ENCODE measurements around the gene TMEM59L.

The TMEM59L gene

DNA sequence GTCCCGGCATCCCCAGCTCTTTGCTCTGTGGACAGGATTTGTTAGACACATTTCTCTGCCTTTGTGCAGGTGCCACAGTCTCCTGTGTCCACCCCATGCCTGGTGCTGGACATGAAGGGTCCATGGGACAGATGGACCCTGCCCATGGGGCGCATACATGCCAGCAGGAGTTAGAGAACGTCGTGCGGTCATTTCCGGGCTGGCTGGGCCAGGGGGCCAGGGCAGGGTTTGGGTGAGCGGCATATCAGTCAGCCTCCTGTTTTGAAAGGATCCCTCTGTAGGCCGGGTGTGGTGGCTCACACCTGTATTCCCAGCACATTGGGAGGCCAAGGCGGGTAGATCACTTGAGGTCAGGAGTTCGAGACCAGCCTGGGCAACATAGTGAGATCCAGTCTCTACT lies 35.1 kb downstream of the TMEM59L start:
- Mint-ChIP-seq H3K27me3 (no peaks in the 10 kb centered on the region), H3K4me1 (peaks cover 36 to 37% of the 10 kb centered on the region in 2 donors), H3K27ac (no peak overlapping the region), H3K9me3 (peaks cover 0 to 3% of the 10 kb centered on the region in 2 donors), H3K4me3 (no peak overlapping the region), H3K36me3 (peaks cover 14 to 31% of the 10 kb centered on the region in 2 donors)
- DNase-seq = no peak
- ATAC-seq (replicated peaks) = no peak

DNA sequence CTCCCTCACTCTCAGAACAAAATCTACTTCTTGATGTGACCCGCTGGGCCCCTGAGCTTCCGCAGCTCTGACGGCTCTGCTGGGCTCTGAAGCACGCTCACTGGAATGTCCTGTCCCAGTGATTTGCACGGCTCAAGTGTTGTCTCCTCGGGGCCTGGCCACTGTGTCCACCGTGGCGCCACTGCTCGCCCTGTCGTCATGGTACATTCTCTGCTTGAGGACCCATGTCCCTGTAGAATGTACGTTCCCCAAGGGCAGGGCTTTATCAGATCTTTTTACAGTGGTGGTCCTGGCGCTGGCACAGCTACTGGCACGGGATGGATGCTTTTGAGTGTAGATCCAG lies 36.3 kb downstream of the TMEM59L start:
- ATAC-seq (replicated peaks) (no peak), DNase-seq (no peak)
- Mint-ChIP-seq H3K4me3 (peak overlapping the region; percentile 80 to 82), H3K36me3 (peaks cover 14 to 32% of the 10 kb centered on the region in 2 donors), H3K4me1 (peaks cover 34 to 35% of the 10 kb centered on the region in 2 donors), H3K27me3 (no peaks in the 10 kb centered on the region), H3K27ac (no peak overlapping the region), H3K9me3 (peaks cover 0 to 1% of the 10 kb centered on the region in 2 donors)

DNA sequence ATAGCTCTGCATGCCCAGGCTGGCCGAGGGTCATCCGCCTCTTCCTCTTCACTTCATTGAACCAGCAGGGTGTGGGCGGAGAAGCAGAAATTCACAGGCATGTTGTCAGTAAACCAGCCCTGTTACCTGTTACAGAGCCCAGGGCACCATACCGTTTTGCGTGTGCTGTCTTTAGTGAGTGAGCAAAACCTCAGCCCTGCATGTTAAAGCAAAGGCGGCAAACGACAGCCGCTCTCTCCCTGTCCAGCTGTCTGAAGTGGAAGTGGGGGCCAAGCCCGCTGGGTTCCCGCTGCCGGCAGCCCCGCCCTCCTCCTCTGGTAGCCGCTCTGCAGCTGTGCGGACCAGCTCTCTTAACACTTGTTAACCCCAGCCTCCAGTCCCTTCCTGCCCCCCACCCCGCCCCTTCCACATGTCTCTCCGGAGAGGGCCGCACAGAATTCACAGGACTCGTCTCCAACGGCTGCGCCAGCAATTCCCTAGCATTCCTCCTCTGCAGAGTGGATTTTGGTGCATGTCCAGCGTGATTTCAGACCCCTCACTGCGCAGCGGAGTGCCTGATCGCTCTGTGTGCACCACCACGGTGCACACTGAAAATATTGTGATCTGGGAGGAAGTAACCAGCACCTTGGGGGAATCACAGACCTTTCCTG lies 36.8 kb downstream of the TMEM59L start:
- peaks cover 17 to 34% of the 10 kb centered on the region in 2 donors for H3K36me3 Mint-ChIP-seq
- no peaks in the 10 kb centered on the region for H3K27me3 Mint-ChIP-seq
- H3K27ac Mint-ChIP-seq = peak overlapping the region; percentile 87
- H3K4me1 Mint-ChIP-seq = peaks cover 29 to 32% of the 10 kb centered on the region in 2 donors
- DNase-seq (no peak), ATAC-seq (replicated peaks) (peak; percentile 83 to 85)
- peak overlapping the region; percentile 80 to 82 for H3K4me3 Mint-ChIP-seq
- H3K9me3 Mint-ChIP-seq = peaks cover 0 to 5% of the 10 kb centered on the region in 2 donors

DNA sequence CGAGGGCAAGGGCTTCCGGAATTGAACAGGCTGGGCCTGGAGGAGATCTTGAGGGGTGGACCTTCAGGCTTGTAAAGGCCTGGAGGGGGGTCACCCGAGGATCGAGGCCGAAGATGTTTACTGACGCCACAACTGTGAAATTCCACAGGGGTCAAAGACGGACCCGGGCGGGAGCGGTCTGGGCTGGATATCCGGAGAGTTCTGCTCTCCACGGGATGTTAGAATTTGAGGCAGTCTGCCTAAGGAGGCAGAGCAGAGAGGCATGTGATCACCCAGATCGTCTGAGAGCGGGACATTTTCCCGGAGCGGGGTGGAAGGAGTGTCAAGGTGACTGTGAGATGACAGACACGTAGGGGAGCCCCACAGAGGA lies 37.3 kb downstream of the TMEM59L start:
- Mint-ChIP-seq H3K27me3 (no peaks in the 10 kb centered on the region), H3K36me3 (peaks cover 17 to 38% of the 10 kb centered on the region in 2 donors), H3K4me1 (peaks cover 24 to 33% of the 10 kb centered on the region in 2 donors), H3K9me3 (peaks cover 0 to 8% of the 10 kb centered on the region in 2 donors), H3K4me3 (peak overlapping the region; percentile 80 to 82), H3K27ac (peak overlapping the region; percentile 87)
- DNase-seq = no peak
- peak in 1 of 2 donors; percentile 14 for ATAC-seq (replicated peaks)

DNA sequence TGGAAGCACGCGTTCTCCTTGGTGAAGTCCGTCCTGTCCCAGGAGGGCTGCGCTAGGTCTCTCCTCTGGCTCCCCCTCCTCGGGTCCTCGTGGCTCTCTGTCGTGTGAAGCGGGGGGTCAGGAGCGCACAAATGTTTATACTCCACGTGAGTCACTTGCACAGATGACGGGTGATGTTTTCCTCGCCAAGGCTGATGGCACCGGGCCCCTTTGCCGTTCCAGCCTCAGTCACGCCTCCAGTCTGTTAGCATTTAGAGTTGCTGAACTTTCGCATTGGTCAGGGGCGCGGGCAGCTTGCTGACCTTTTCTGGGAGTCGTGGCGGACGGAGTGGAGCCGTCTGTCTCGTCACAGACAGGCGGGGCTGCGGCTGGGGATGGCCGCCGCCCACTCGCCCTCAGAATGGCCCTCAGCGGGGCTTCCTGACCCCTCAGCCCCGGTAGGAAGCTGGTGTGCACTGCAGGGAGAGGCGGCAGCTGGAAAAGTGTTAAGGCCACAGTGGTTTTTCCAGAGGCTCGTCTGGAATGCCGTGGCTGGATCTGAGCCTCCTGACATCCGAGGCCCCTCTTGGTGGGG lies 37.9 kb downstream of the TMEM59L start:
- Mint-ChIP-seq H3K4me1 (peaks cover 23 to 33% of the 10 kb centered on the region in 2 donors), H3K9me3 (peaks cover 0 to 8% of the 10 kb centered on the region in 2 donors)
- no peak for DNase-seq

DNA sequence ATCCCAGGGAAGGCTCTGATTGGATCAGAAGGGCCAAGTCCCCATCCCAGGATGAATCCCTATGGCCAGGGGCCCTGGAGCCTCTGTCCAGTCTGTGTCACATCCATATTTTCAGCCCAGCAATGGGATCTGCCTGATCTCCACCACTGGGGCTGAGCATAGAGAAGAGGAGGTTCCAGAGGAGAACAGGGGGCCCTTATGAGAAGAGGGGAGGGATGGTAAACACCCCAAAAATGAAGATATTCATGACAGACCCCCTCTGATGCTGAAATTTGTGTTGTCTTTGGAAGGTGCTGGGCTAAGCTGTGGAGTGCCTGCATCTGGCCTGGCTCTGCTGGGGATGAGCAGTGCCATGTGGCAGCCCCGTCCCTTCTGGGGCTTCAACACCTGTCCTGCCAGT lies 38.6 kb downstream of the TMEM59L start:
- Mint-ChIP-seq H3K27ac (no peak overlapping the region), H3K9me3 (peaks cover 0 to 8% of the 10 kb centered on the region in 2 donors), H3K4me3 (no peak overlapping the region), H3K36me3 (peaks cover 19 to 38% of the 10 kb centered on the region in 2 donors), H3K27me3 (no peaks in the 10 kb centered on the region), H3K4me1 (peaks cover 31 to 38% of the 10 kb centered on the region in 2 donors)
- no peak for DNase-seq
- ATAC-seq (replicated peaks) = no peak

More for the DNA sequence above, 37.9 kb downstream of the TMEM59L start:
- no peak for ATAC-seq (replicated peaks)
- H3K27ac Mint-ChIP-seq = no peak overlapping the region
- peaks cover 17 to 38% of the 10 kb centered on the region in 2 donors for H3K36me3 Mint-ChIP-seq
- no peaks in the 10 kb centered on the region for H3K27me3 Mint-ChIP-seq
- H3K4me3 Mint-ChIP-seq = peak overlapping the region in 1 of 2 donors; percentile 17

DNA sequence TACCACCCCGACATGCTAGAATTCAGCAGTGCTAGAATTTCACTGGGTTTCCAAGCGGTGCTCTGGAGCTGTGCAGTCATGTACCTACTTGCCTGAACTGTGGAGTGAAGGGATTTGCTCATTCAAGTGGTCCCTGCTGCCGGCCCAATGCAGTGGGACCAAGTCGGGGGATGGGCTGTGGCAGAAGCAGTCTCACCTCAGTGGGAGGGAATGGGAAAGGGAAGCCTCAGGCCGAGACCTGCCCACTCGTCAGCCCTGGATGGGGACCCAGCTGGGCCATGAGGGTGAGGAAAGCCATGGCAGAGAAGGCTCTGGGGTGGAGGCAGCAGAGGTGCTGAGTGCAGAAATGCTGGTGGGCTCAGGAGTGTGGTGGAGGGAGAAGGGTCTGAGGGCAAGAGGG lies 39.1 kb downstream of the TMEM59L start:
- no peak overlapping the region for H3K4me3 Mint-ChIP-seq
- H3K27ac Mint-ChIP-seq = no peak overlapping the region
- ATAC-seq (replicated peaks) (no peak), DNase-seq (no peak)
- H3K27me3 Mint-ChIP-seq = no peaks in the 10 kb centered on the region
- peaks cover 0 to 8% of the 10 kb centered on the region in 2 donors for H3K9me3 Mint-ChIP-seq
- peaks cover 19 to 38% of the 10 kb centered on the region in 2 donors for H3K36me3 Mint-ChIP-seq
- peaks cover 35 to 39% of the 10 kb centered on the region in 2 donors for H3K4me1 Mint-ChIP-seq

DNA sequence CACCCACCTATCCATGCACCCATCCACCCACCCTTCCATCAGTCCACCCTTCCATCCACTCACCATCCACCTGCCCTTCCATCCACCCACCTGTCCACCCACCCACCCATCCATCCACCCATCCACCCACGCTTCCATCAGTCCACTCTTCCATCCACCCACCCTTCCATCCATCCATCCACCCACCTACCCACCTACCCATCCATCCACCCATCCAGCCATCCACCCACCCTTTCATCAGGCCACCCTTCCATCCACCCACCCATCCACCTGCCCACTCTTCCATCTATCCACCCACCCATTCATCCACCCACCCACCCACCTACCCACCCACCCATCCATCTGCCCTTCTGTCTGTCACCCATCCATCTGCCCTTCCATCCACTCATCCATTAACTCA lies 41.2 kb downstream of the TMEM59L start:
- peaks cover 21 to 32% of the 10 kb centered on the region in 2 donors for H3K36me3 Mint-ChIP-seq
- H3K27me3 Mint-ChIP-seq = no peaks in the 10 kb centered on the region
- no peak for DNase-seq
- H3K4me3 Mint-ChIP-seq = no peak overlapping the region
- H3K9me3 Mint-ChIP-seq = peaks cover 0 to 8% of the 10 kb centered on the region in 2 donors
- peaks cover 51 to 52% of the 10 kb centered on the region in 2 donors for H3K4me1 Mint-ChIP-seq
- H3K27ac Mint-ChIP-seq = no peak overlapping the region
- ATAC-seq (replicated peaks) = no peak

DNA sequence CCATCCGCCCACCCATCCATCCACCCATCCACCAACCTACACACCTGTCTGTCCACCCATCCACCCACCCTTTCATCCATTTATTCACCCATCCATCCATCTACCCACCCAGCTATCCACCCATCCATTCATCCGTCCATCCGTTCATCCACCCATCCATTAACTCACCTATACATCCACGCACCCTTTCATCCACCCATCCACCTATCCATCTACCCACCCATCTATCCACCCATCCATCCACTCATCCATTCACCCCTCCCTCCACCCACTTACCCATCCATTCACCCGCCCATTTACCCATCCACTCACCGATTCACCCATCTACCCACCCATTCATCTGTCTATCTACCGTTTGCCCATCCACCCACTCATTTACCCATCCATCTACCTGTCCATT lies 41.8 kb downstream of the TMEM59L start:
- H3K4me1 Mint-ChIP-seq = peaks cover 49 to 52% of the 10 kb centered on the region in 2 donors
- H3K36me3 Mint-ChIP-seq = peaks cover 19 to 25% of the 10 kb centered on the region in 2 donors
- H3K4me3 Mint-ChIP-seq = no peak overlapping the region
- peaks cover 0 to 8% of the 10 kb centered on the region in 2 donors for H3K9me3 Mint-ChIP-seq
- ATAC-seq (replicated peaks) (no peak), DNase-seq (no peak)
- H3K27me3 Mint-ChIP-seq = no peaks in the 10 kb centered on the region
- H3K27ac Mint-ChIP-seq = no peak overlapping the region

DNA sequence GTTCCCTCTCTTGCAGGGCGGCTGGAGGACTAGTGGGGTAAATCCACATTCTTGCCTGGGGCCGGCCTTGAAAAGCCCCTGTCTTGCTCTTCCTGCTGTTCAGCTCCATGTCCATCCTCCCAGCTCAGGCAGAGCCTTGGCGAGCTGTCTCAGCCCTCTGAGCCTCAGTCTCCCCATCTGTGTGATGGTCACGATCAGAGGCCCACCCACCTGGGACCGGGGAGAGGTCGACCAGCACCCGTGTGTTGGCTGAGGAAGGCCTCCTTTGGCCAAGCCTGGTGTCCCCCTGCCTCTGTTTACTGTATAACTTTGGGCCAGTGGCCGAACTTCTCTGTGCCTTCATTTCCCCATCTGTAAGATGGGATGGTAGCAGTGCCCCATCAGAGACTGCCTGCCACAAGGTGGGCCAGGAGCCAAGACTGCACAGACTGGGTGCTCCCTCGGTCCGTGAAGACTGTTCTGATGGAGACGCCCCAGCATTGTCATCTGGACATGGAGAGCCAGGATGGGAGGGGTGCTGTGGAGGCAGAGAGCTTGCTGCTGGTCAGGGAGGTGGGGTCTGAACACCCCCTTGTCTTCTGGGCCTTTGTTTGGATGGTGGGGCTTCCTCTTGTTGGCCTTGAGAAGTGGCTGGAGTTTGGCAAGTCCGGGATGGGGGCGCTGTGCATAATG lies 42.6 kb downstream of the TMEM59L start:
- no peak for DNase-seq

DNA sequence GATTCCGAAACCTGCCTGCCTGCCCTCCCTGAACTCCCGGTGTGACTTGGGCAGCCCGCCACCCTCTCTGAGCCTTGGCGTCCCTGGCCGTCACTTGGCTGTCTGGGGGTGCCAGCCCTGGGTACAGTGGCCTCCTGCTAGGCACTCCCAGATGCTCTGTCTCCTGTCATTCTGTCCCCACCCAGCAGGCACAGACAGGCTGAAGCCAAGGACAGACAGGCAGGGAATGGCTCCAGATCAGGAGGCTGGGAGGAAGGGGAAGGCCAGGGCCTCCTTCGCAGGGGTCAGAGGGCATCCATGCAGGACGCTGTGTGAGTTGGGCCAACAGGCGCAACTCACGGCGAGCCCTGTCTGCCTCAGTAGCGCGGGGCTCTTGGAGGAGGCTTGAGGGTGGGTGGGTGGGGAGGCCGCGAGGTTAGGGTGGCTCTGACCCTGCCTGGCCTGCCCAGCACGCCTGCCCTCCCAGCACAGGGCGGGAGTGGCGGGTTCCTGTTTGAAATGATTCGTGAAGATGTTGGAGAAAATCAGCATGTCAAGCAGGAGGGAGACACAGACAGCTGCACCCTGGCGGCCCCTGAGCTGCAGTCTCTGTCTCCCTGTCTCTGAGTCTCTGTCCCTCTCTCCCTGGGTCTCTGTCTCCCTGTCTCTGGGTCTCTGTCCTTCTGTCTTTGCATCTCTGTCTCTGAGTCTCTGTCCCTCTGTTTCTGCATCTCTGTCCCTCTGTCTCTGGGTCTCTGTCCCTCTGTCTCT lies 43.8 kb downstream of the TMEM59L start:
- no peak for DNase-seq
- no peak for ATAC-seq (replicated peaks)
- Mint-ChIP-seq H3K4me3 (no peak overlapping the region), H3K27ac (peak overlapping the region; percentile 48), H3K36me3 (peaks cover 14 to 25% of the 10 kb centered on the region in 2 donors), H3K9me3 (peaks cover 0 to 8% of the 10 kb centered on the region in 2 donors), H3K4me1 (peaks cover 47 to 52% of the 10 kb centered on the region in 2 donors), H3K27me3 (no peaks in the 10 kb centered on the region)

More for the DNA sequence above, 42.6 kb downstream of the TMEM59L start:
- Mint-ChIP-seq H3K27ac (no peak overlapping the region), H3K27me3 (no peaks in the 10 kb centered on the region), H3K4me3 (no peak overlapping the region), H3K36me3 (peaks cover 16 to 19% of the 10 kb centered on the region in 2 donors), H3K4me1 (peaks cover 47 to 51% of the 10 kb centered on the region in 2 donors), H3K9me3 (peaks cover 0 to 8% of the 10 kb centered on the region in 2 donors)
- ATAC-seq (replicated peaks) = no peak

DNA sequence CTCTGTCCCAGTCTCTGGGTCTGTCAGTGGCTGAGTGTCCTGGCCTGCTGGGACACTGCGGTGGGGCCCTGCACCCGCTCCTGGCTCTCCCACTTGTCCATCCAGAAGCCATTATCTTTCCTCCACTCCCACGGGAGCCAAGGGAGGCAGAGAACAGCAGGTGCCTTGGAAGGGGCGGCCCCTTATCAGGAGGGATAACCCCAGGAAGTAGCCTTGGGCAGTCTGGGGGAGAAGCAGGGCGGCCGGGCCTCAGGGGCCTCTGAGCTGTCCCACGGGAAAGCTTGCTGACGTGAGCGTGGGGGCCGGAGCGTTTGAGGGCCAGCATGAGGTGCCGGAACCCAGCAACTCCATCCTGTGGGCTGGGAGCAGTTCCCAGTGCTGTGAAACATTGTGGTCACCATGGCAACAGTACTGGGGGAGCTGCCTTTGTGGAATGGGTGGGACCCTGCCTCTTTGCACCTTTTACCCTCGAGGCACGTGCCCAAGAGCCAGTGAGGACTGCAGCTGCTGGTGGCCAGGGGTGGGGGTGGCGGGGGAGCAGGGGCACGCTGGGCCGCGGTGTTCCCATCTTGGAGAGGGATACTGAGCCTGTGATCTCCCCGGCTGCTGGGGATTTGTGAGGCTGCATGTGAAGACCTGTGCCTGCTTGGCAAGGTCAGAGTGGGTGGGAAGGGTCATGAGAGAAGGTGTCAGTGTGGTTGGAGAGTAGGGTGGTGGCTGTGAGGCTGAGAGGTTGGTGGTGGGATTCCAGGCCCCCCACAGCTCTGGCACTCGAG lies 45.1 kb downstream of the TMEM59L start:
- peak overlapping the region in 1 of 2 donors; percentile 0 for H3K4me3 Mint-ChIP-seq

DNA sequence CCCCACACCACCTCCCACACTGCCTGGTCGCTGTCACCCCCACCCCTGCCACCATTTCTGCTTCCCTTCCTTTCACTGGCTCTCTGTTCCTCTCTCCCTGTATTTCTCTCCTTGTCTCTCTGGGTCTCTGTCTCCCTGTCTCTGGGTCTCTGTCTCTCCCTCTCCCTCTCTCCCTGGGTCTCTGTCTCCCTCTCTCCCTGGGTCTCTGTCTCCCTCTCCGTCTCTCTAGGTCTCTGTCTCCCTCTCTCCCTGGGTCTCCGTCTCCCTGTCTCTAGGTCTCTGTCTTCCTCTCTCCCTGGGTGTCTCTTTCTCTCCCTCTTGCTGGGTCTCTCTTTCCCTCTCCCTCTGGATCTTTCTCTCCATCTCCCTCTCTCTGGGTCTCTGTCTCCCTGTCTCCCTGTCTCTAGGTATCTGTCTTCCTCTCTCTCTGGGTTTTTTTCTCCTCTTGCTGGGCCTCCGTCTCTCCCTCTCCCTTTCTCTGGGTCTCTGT lies 45.7 kb downstream of the TMEM59L start:
- Mint-ChIP-seq H3K4me3 (peak overlapping the region; percentile 20 to 71), H3K27ac (peak overlapping the region; percentile 91)
- ATAC-seq (replicated peaks) = no peak

More for the DNA sequence above, 45.1 kb downstream of the TMEM59L start:
- Mint-ChIP-seq H3K36me3 (peaks cover 9 to 30% of the 10 kb centered on the region in 2 donors), H3K4me1 (peaks cover 46 to 47% of the 10 kb centered on the region in 2 donors), H3K27me3 (no peaks in the 10 kb centered on the region), H3K9me3 (peaks cover 0 to 8% of the 10 kb centered on the region in 2 donors), H3K27ac (peak overlapping the region; percentile 3)
- ATAC-seq (replicated peaks) (peak; percentile 59 to 71), DNase-seq (peak; percentile 51)

More for the DNA sequence above, 45.7 kb downstream of the TMEM59L start:
- Mint-ChIP-seq H3K27me3 (no peaks in the 10 kb centered on the region), H3K9me3 (peaks cover 0 to 8% of the 10 kb centered on the region in 2 donors), H3K4me1 (peaks cover 46 to 52% of the 10 kb centered on the region in 2 donors), H3K36me3 (peaks cover 9 to 29% of the 10 kb centered on the region in 2 donors)
- DNase-seq = no peak

All from stimulated activated naive B cell treated with anti-CD40 and anti-IgM and Interleukin-4, amounts not matched to agents 10 μg/mL and 1 μg/mL and 100 μg/mL, for 72 hours (primary cell).